Measurements from ENCODE around the gene FBF1. TPM values are rescaled to one million over a fixed set of nuclear protein-coding genes. Genes with fewer than 3 reads are reported as not detected.
A peak's percentile ranks its signal among the peaks of the same experiment; 100 is the strongest.

Gene FBF1
- total RNA-seq, 3 donors from 2014 or later, result 5.2 to 13.6 (median 5.5) TPM

DNA sequence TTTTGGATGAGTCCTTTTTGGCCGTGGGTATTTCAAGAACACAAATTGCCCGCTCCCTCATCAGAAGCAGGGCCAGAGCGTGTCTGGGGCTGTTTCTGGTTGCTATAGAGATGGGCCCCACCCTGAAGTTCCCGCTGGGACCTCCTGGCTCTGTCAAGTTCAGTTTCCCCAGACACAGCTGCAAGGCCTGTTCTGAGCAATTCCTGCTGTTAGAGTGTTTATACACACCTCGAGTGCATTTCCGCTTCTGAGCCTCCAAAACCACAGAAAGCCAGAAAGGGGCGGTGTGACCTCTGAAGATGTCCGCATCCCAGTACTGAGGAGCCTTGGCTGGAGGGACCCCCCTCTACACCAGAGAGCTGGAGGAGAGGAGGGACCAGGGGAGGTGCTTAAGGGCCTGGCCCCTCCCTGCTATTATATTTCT lies 76.4 kb downstream of the FBF1 start:
- peak; percentile 71 for ATAC-seq

DNA sequence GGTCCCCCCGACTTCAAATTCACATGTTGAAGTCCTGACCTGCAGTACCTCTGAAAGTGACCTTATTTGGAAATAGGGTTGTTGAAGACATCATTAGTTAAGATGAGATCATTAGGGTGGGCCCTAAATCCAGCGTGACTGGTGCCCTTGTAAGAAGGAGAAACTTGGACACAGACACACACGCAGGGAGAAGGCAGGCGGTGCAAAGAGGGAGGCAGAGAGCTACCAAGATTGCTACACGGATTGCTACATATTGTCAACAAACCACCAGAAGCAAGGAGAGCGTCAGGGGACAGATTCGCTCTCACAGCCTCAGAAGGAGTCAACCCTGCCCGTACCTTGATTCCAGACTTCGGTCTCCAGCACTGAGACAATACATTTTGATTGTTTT lies 78.9 kb downstream of the FBF1 start:
- no peaks in the 10 kb centered on the region for H3K9me3 ChIP-seq
- intact Hi-C loops (cut with DNase I, micrococcal nuclease), result no loop called here
- H3K36me3 ChIP-seq (ENCODE audit: low read depth), result no peaks in the 10 kb centered on the region
- peaks cover 15% of the 10 kb centered on the region for H3K4me1 ChIP-seq (ENCODE audit: low read depth)
- ATAC-seq (no peak), DNase-seq (no peak)
- TF ChIP-seq, protein P1, sequence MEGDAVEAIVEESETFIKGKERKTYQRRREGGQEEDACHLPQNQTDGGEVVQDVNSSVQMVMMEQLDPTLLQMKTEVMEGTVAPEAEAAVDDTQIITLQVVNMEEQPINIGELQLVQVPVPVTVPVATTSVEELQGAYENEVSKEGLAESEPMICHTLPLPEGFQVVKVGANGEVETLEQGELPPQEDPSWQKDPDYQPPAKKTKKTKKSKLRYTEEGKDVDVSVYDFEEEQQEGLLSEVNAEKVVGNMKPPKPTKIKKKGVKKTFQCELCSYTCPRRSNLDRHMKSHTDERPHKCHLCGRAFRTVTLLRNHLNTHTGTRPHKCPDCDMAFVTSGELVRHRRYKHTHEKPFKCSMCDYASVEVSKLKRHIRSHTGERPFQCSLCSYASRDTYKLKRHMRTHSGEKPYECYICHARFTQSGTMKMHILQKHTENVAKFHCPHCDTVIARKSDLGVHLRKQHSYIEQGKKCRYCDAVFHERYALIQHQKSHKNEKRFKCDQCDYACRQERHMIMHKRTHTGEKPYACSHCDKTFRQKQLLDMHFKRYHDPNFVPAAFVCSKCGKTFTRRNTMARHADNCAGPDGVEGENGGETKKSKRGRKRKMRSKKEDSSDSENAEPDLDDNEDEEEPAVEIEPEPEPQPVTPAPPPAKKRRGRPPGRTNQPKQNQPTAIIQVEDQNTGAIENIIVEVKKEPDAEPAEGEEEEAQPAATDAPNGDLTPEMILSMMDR (IDR thresholded peaks at IDR 0.05), result no peak
- H3K4me3 ChIP-seq, result no peak overlapping the region

More for the DNA sequence above, 76.4 kb downstream of the FBF1 start:
- no peaks in the 10 kb centered on the region for H3K36me3 ChIP-seq (ENCODE audit: low read depth)
- TF ChIP-seq, protein P1 (IDR thresholded peaks at IDR 0.05), result no peak
- H3K4me1 ChIP-seq (ENCODE audit: low read depth), result peaks cover 17% of the 10 kb centered on the region
- no peak overlapping the region for H3K4me3 ChIP-seq
- H3K9me3 ChIP-seq, result no peaks in the 10 kb centered on the region
- peak; percentile 51 to 72 (median 67) for DNase-seq
- intact Hi-C loops (cut with DNase I, micrococcal nuclease), result no loop called here

Other genes with a start within 250 kb of the FBF1 start
- gene ITGB4, start 219.6 kb downstream of the FBF1 start, total RNA-seq, result 100 to 1,000 TPM; 153 to 307 (median 246) TPM
- gene GALK1, start 175.8 kb downstream of the FBF1 start, total RNA-seq, result 10 to 100 TPM in 2 of 3 donors, 1 to 10 TPM in 1; 7.1 to 18.2 (median 18.2) TPM
- gene UNK, start 156.2 kb downstream of the FBF1 start, total RNA-seq, result 10 to 100 TPM; 24.5 to 27.5 (median 25.7) TPM
- gene UNC13D, start 96.6 kb downstream of the FBF1 start, total RNA-seq, result 10 to 100 TPM; 18.4 to 40.2 (median 23.0) TPM
- 100 to 1,000 TPM in 1 of 3 donors, 10 to 100 TPM in 2; 99.1 to 114 (median 99.8) TPM for gene WBP2, start 85.7 kb downstream of the FBF1 start, total RNA-seq
- gene TRIM47, start 62.5 kb downstream of the FBF1 start, total RNA-seq, result 10 to 100 TPM; 44.5 to 77.4 (median 53.4) TPM
- 10 to 100 TPM; 13.7 to 23.8 (median 15.4) TPM for gene TRIM65, start 44.1 kb downstream of the FBF1 start, total RNA-seq
- 10 to 100 TPM; 87.0 to 98.0 (median 89.4) TPM for gene MRPL38, start 36.2 kb downstream of the FBF1 start, total RNA-seq
- 100 to 1,000 TPM; 128 to 272 (median 154) TPM for gene ACOX1, start 38.1 kb upstream of the FBF1 start, total RNA-seq
- 10 to 100 TPM; 16.1 to 36.4 (median 23.1) TPM for gene TEN1, start 38.2 kb upstream of the FBF1 start, total RNA-seq
- 10 to 100 TPM in 2 of 3 donors, 1 to 10 TPM in 1; 7.9 to 16.8 (median 12.5) TPM for gene CDK3, start 59.8 kb upstream of the FBF1 start, total RNA-seq
- 10 to 100 TPM; 13.3 to 22.6 (median 16.3) TPM for gene EVPL, start 86.3 kb upstream of the FBF1 start, total RNA-seq
- 10 to 100 TPM; 47.3 to 86.6 (median 53.0) TPM for gene SRP68, start 131.5 kb upstream of the FBF1 start, total RNA-seq
- 1 to 10 TPM in 1 of 3 donors, not detected in 2; 4.2 TPM for gene GALR2, start 133.7 kb upstream of the FBF1 start, total RNA-seq
- 1 to 10 TPM in 1 of 3 donors, not detected in 2; 1.4 TPM for gene ZACN, start 138.1 kb upstream of the FBF1 start, total RNA-seq
- gene EXOC7, start 162.7 kb upstream of the FBF1 start, total RNA-seq, result 100 to 1,000 TPM in 2 of 3 donors, 10 to 100 TPM in 1; 91.0 to 145 (median 142) TPM
- gene FOXJ1, start 200.2 kb upstream of the FBF1 start, total RNA-seq, result 1 to 10 TPM in 1 of 3 donors, under 1 TPM in 2; 0.16 to 2.2 (median 0.52) TPM

Data from mucosa of descending colon (tissue), 3 donors.